ENCODE data around the gene FIGLA.

Gene FIGLA

GRCh38 chr2:70795164-70795995 is 4.9 kb upstream of the FIGLA start:
- TF ChIP-seq SPI1 (IDR thresholded peaks at IDR 0.05; ENCODE audit: borderline replicate concordance, low read depth) (no peak), POLR2AphosphoS5 (IDR thresholded peaks at IDR 0.05; ENCODE audit: low read depth) (no peak), CTCF (IDR thresholded peaks at IDR 0.05; ENCODE audit: insufficient read depth, low read length) (no peak), GABPA (IDR thresholded peaks at IDR 0.05; ENCODE audit: low read depth) (no peak), REST (IDR thresholded peaks at IDR 0.05; ENCODE audit: insufficient replicate concordance, low read depth) (no peak)
- peaks cover 8% of the 10 kb centered on the region for H3K27me3 ChIP-seq (ENCODE audit: insufficient read depth, poor library complexity, severe bottlenecking)
- H3K4me3 ChIP-seq (replicated peaks; ENCODE audit: insufficient read depth, low read length): no peak overlapping the region
- no peak overlapping the region for H3K27ac ChIP-seq (replicated peaks)
- no peak for DNase-seq (ENCODE audit: low read depth in 1 of 2, low spot score in 1 of 2)

- Histone ChIP-seq H3K27me3 (ENCODE audit: insufficient read depth, poor library complexity, severe bottlenecking) (peaks cover 26% of the 10 kb centered on the region), H3K4me3 (replicated peaks; ENCODE audit: insufficient read depth, low read length) (no peak overlapping the region), H3K27ac (replicated peaks) (no peak overlapping the region)
- DNase-seq (ENCODE audit: low read depth in 1 of 2, low spot score in 1 of 2): peak; percentile 44 to 86
- TF ChIP-seq SPI1 (IDR thresholded peaks at IDR 0.05; ENCODE audit: borderline replicate concordance, low read depth) (peak; percentile 96), CTCF (IDR thresholded peaks at IDR 0.05; ENCODE audit: insufficient read depth, low read length) (no peak), GABPA (IDR thresholded peaks at IDR 0.05; ENCODE audit: low read depth) (no peak), REST (IDR thresholded peaks at IDR 0.05; ENCODE audit: insufficient replicate concordance, low read depth) (no peak), POLR2AphosphoS5 (IDR thresholded peaks at IDR 0.05; ENCODE audit: low read depth) (no peak)
These were observed 3.0 kb upstream of the FIGLA start for GRCh38 chr2:70793450-70793849.

GRCh38 chr2:70789304-70790135 is 923 bp downstream of the FIGLA start:
- peaks cover 34% of the 10 kb centered on the region for H3K27me3 ChIP-seq (ENCODE audit: insufficient read depth, poor library complexity, severe bottlenecking)
- H3K4me3 ChIP-seq (replicated peaks; ENCODE audit: insufficient read depth, low read length): no peak overlapping the region
- TF ChIP-seq SPI1 (IDR thresholded peaks at IDR 0.05; ENCODE audit: borderline replicate concordance, low read depth) (no peak), CTCF (IDR thresholded peaks at IDR 0.05; ENCODE audit: insufficient read depth, low read length) (peak; percentile 69)
- DNase-seq (ENCODE audit: low read depth in 1 of 2, low spot score in 1 of 2): peak in 1 of 2 experiments; percentile 74
- no peak overlapping the region for H3K27ac ChIP-seq (replicated peaks)

All from HL-60 (cell line).